IMR-90 (cell line): Measurements from ENCODE around the gene ZFP90. TPM values are rescaled to one million over a fixed set of nuclear protein-coding genes. Genes with fewer than 3 reads are reported as not detected.

Source experiments
- ATAC-seq: fragments of 200-7000 bp; cut with Tn5 transposase; 2 replicates; pipeline ENCODE4 v1.9.1; 2020; ENCODE audit warnings: low read depth, mild to moderate bottlenecking, moderate library complexity
- BruUV-seq: library from RNA; stranded (reverse); fragments of 400-500 nt; replicated peaks from 2 replicates; lab custom pipeline; 2021; lab: Mats Ljungman, UMichigan
- CTCF ChIA-PET: fragments of 300-600 bp; formaldehyde crosslinking; extraction: SDS; loops from one replicate; lab custom pipeline; 2021; ENCODE audit warnings: antibody characterized with exemption; lab: Yijun Ruan, JAX
- POLR2A ChIA-PET: fragments of 300-600 bp; sonication (Branson Sonifier 250); formaldehyde crosslinking; loops from one replicate; lab custom pipeline; 2022; ENCODE audit warnings: antibody characterized with exemption; ENCODE audit not compliant: unreplicated experiment; lab: Charles Lee
- DNase-seq: peaks from one replicate; pipeline ENCODE4 v3.0.0; 2013
- H2AFZ ChIP-seq: replicated peaks from 2 replicates; pipeline ENCODE3; 2013; ENCODE audit warnings: low read length, mild to moderate bottlenecking; ENCODE audit not compliant: poor library complexity
- H2AK5ac ChIP-seq: 2 replicates; pipeline ENCODE4 v1.6.1; 2013; ENCODE audit warnings: low read depth, low read length, inconsistent platforms
- H2AK9ac ChIP-seq: replicated peaks from 2 replicates; pipeline ENCODE3; 2013; ENCODE audit warnings: mild to moderate bottlenecking, low read depth, low read length, moderate library complexity; ENCODE audit not compliant: poor library complexity
- H2BK120ac ChIP-seq: 2 replicates; pipeline ENCODE4 v1.6.1; 2013; ENCODE audit warnings: low read depth, low read length, inconsistent platforms
- H2BK15ac ChIP-seq: 3 replicates; pipeline ENCODE4 v1.6.1; 2013; ENCODE audit warnings: low read depth, low read length, inconsistent platforms
- H2BK20ac ChIP-seq: 2 replicates; pipeline ENCODE4 v1.6.1; 2013; ENCODE audit warnings: low read depth, mild to moderate bottlenecking, inconsistent platforms, low read length, moderate library complexity
- H2BK5ac ChIP-seq: 2 replicates; pipeline ENCODE4 v1.6.1; 2013; ENCODE audit warnings: mild to moderate bottlenecking, low read depth, low read length, inconsistent platforms; ENCODE audit not compliant: poor library complexity, severe bottlenecking
- H3K14ac ChIP-seq: replicated peaks from 2 replicates; pipeline ENCODE4 v1.6.1; 2013; ENCODE audit warnings: low read depth, low read length, inconsistent platforms
- H3K18ac ChIP-seq: 2 replicates; pipeline ENCODE4 v1.6.1; 2013; ENCODE audit warnings: low read depth, low read length, control low read depth
- H3K23ac ChIP-seq: 2 replicates; pipeline ENCODE4 v1.6.1; 2013; ENCODE audit warnings: low read depth, low read length, inconsistent platforms
- H3K27ac ChIP-seq: 2 replicates; pipeline ENCODE4 v1.5.1; 2013; ENCODE audit warnings: mild to moderate bottlenecking, control low read depth, low read length; ENCODE audit not compliant: insufficient read depth
- H3K27me3 ChIP-seq: 2 replicates; pipeline ENCODE4 v1.6.1; 2013; ENCODE audit warnings: low read length; ENCODE audit not compliant: control insufficient read depth, insufficient read depth
- H3K36me3 ChIP-seq: 2 replicates; pipeline ENCODE4 v1.6.1; 2013; ENCODE audit warnings: low read length, mixed read lengths; ENCODE audit not compliant: control insufficient read depth, insufficient read depth
- H3K4ac ChIP-seq: 2 replicates; pipeline ENCODE4 v1.6.1; 2013; ENCODE audit warnings: low read depth, low read length, inconsistent platforms
- H3K4me1 ChIP-seq: 2 replicates; pipeline ENCODE4 v1.6.1; 2013; ENCODE audit warnings: low read length, mixed read lengths; ENCODE audit not compliant: control insufficient read depth, insufficient read depth
- H3K4me2 ChIP-seq: 2 replicates; pipeline ENCODE4 v1.6.1; 2013; ENCODE audit warnings: low read depth, mild to moderate bottlenecking, control low read depth, low read length, moderate library complexity
- H3K4me3 ChIP-seq: 2 replicates; pipeline ENCODE4 v1.5.1; 2013; ENCODE audit warnings: low read depth, mild to moderate bottlenecking, control low read depth, low read length, moderate library complexity; ENCODE audit not compliant: insufficient read depth
- H3K56ac ChIP-seq: 2 replicates; pipeline ENCODE4 v1.6.1; 2013; ENCODE audit warnings: low read length, inconsistent platforms; ENCODE audit not compliant: insufficient read depth; ENCODE audit errors: extremely low read depth
- H3K79me1 ChIP-seq, 2 experiments: 2 replicates each; pipeline ENCODE4 v1.6.1; 2013; ENCODE audit warnings: low read length in 2 of 2, inconsistent platforms in 1 of 2, low read depth in 1 of 2
- H3K9ac ChIP-seq: 2 replicates; pipeline ENCODE4 v1.6.1; 2013; ENCODE audit warnings: low read depth, low read length, control low read depth
- H3K9me1 ChIP-seq: 2 replicates; pipeline ENCODE4 v1.6.1; 2013; ENCODE audit warnings: low read length, inconsistent platforms; ENCODE audit not compliant: insufficient read depth
- H3K9me3 ChIP-seq: 2 replicates; pipeline ENCODE4 v1.6.1; 2013; ENCODE audit warnings: low read length; ENCODE audit not compliant: control insufficient read depth, insufficient read depth
- H4K20me1 ChIP-seq: 2 replicates; pipeline ENCODE4 v1.6.1; 2013; ENCODE audit warnings: low read length, inconsistent platforms; ENCODE audit not compliant: insufficient read depth
- H4K5ac ChIP-seq: 2 replicates; pipeline ENCODE4 v1.6.1; 2013; ENCODE audit warnings: mild to moderate bottlenecking, low read depth, low read length, control low read depth
- H4K8ac ChIP-seq, 2 experiments: 2 replicates each; pipeline ENCODE4 v1.6.1; 2013; ENCODE audit warnings: low read depth in 2 of 2, low read length in 2 of 2, control low read depth in 1 of 2, inconsistent platforms in 1 of 2
- H4K91ac ChIP-seq: 2 replicates; pipeline ENCODE4 v1.6.1; 2013; ENCODE audit warnings: low read depth, low read length, inconsistent platforms; ENCODE audit not compliant: insufficient read depth
- CEBPB ChIP-seq: IDR thresholded peaks from 2 replicates; pipeline ENCODE4 v1.6.1; 2012; ENCODE audit warnings: low read depth, low read length, improper control_type of control experiment
- CHD1 ChIP-seq: IDR thresholded peaks from 2 replicates; pipeline ENCODE4 v1.6.1; 2012; ENCODE audit warnings: low read depth, low read length, improper control_type of control experiment
- CTCF ChIP-seq: conservative IDR thresholded peaks from 2 replicates; pipeline ENCODE4 v1.5.1; 2012; ENCODE audit warnings: mild to moderate bottlenecking, low read depth, low read length, improper control_type of control experiment
- ELK1 ChIP-seq: fragments of 150-350 bp; IDR thresholded peaks from 2 replicates; pipeline ENCODE4 v1.6.1; 2016; ENCODE audit warnings: low read depth, mild to moderate bottlenecking, low read length, moderate library complexity, borderline replicate concordance
- FOS ChIP-seq: fragments of 150-350 bp; IDR thresholded peaks from 2 replicates; pipeline ENCODE4 v1.6.1; 2016; ENCODE audit warnings: low read depth, low read length
- MAFK ChIP-seq: IDR thresholded peaks from 2 replicates; pipeline ENCODE4 v1.6.1; 2012; ENCODE audit warnings: low read depth, low read length, improper control_type of control experiment
- MAZ ChIP-seq: IDR thresholded peaks from 2 replicates; pipeline ENCODE4 v1.6.1; 2012; ENCODE audit warnings: low read depth, mild to moderate bottlenecking, low read length, improper control_type of control experiment, moderate library complexity, borderline replicate concordance
- MXI1 ChIP-seq: IDR thresholded peaks from 2 replicates; pipeline ENCODE4 v1.6.1; 2012; ENCODE audit warnings: low read depth, mild to moderate bottlenecking, low read length, moderate library complexity, borderline replicate concordance
- RCOR1 ChIP-seq: IDR thresholded peaks from 2 replicates; pipeline ENCODE4 v1.6.1; 2012; ENCODE audit warnings: mild to moderate bottlenecking, low read length, improper control_type of control experiment; ENCODE audit not compliant: insufficient replicate concordance
- RFX5 ChIP-seq: IDR thresholded peaks from 2 replicates; pipeline ENCODE4 v1.8.0; 2012; ENCODE audit warnings: low read depth, mild to moderate bottlenecking, low read length, moderate library complexity
- USF2 ChIP-seq: fragments of 150-350 bp; IDR thresholded peaks from 2 replicates; pipeline ENCODE4 v1.6.1; 2017; ENCODE audit warnings: mild to moderate bottlenecking, antibody characterized with exemption, low read length, low read depth
- WGBS, 2 experiments: methylation state at CpG; one replicate each; pipeline versions ENCODE4 v1.1.5 to v1.1.7; 2013; ENCODE audit warnings: missing lambda C conversion rate in 2 of 2; ENCODE audit not compliant: insufficient read length in 1 of 2; ENCODE audit errors: extremely low coverage in 2 of 2; 5-methylcytosine and 5-hydroxymethylcytosine counted together
- dilution Hi-C: fragments of 300-500 bp; cut with HindIII; formaldehyde crosslinking; loops from one replicate; pipeline ENCODE4 v1.14.3; 2018; ENCODE audit warnings: low sequenced_read_pairs; ENCODE audit not compliant: unreplicated experiment
- in situ Hi-C: fragments of 300-500 bp; cut with MboI; formaldehyde crosslinking; loops from 3 replicates; pipeline ENCODE4 v1.14.3; 2019; ENCODE audit warnings: low sequenced_read_pairs, inconsistent platforms, mixed read lengths
- intact Hi-C: fragments of 100-400 bp; cut with micrococcal nuclease; formaldehyde crosslinking; loops from 2 replicates; pipeline ENCODE4 v1.10.0; 2022
- polyA plus RNA-seq, 3 experiments: library from polyadenylated mRNA; depleted of rRNA; stranded (reverse); fragments of >200 nt; gene quantifications; 2 replicates each; pipeline ENCODE4 v1.2.3, GENCODE V29; 2012; ENCODE audit warnings: low replicate concordance in 1 of 3
- total RNA-seq: library from RNA; depleted of rRNA; stranded (reverse); fragments of >200 nt; gene quantifications from 2 replicates; pipeline ENCODE4 v1.2.3, GENCODE V29; 2012

The ZFP90 gene
- total and polyA plus RNA-seq, 2 of the 4 experiments (the other 2 are of a cell fraction) = 7.3 to 22.6 TPM

- WGBS, 2 experiments = 84% methylated on average over 2 of the region's 7 CpGs; no CpG with 5 or more reads in 1 of the 2 experiments
- CTCF ChIA-PET = no interaction called here
Measured at GRCh38 chr16:68607443-68607842, 68.4 kb downstream of the ZFP90 start.

More at GRCh38 chr16:68607443-68607842, 68.4 kb downstream of the ZFP90 start:
- ATAC-seq (no peak), DNase-seq (no peak)
- Histone ChIP-seq H4K5ac (no peak overlapping the region), H3K56ac (no peak overlapping the region), H3K79me1 (no peaks in the 10 kb centered on the region), H4K8ac (no peak overlapping the region), H3K18ac (no peak overlapping the region), H2AK9ac (no peak overlapping the region), H3K27ac (no peak overlapping the region), H4K20me1 (no peaks in the 10 kb centered on the region), H3K9ac (no peak overlapping the region), H3K4ac (no peak overlapping the region), H3K23ac (no peak overlapping the region), H2BK15ac (no peak overlapping the region), H2AK5ac (no peak overlapping the region), H2BK5ac (no peak overlapping the region), H2BK20ac (no peak overlapping the region), H3K4me3 (no peak overlapping the region), H3K4me2 (no peak overlapping the region), H3K9me3 (peaks cover 9% of the 10 kb centered on the region), H4K91ac (no peak overlapping the region), H2AFZ (no peak overlapping the region), H3K36me3 (no peaks in the 10 kb centered on the region), H2BK120ac (no peak overlapping the region), H3K14ac (no peak overlapping the region), H3K4me1 (no peaks in the 10 kb centered on the region), H3K9me1 (no peaks in the 10 kb centered on the region), H3K27me3 (no peaks in the 10 kb centered on the region)
- POLR2A ChIA-PET = no interaction called here
- no peak for TF ChIP-seq CHD1
- no peak for TF ChIP-seq CTCF
- no peak for TF ChIP-seq FOS
- TF ChIP-seq MAFK = no peak
- TF ChIP-seq RCOR1 = no peak
- TF ChIP-seq ELK1 = no peak
- no peak for TF ChIP-seq CEBPB
- TF ChIP-seq RFX5 = no peak
- no peak for TF ChIP-seq USF2
- TF ChIP-seq MXI1 = no peak
- TF ChIP-seq MAZ = no peak
- dilution Hi-C loops = no loop called here
- no TSS peak for BruUV-seq
- in situ Hi-C loops = no loop called here
- intact Hi-C loops = no loop called here
